GM21515 (cell line): Measurements from ENCODE around the gene ITGB3.
"Not testable (repeated sequence)": the region's sequence is repeated elsewhere in the genome, so short reads cannot be mapped to it uniquely, and the experiment has no call there.

Experiments used
- ATAC-seq: cut with Tn5 transposase; IDR thresholded peaks from one replicate; pipeline ENCODE4 v1.9.1; 2021; ENCODE audit not compliant: unreplicated experiment

The ITGB3 gene

DNA sequence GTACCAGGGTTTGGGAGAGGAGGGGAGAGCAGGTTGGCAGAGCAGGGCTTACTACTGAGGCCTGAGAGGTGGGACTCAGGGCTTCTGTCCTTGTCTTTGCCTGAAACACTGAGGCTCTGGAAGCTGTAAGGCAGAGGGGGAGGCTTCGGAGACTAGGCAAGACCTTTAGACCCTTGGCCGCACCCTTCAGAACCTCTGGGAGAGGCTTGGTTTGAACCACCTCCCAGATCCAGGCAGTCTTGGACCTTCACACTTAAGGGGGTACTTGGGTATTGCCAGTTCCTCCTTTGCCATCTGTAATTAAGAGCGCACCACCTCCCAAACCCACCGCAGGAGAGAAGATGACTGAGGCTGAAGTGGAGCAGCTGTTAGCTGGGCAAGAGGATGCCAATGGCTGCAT lies 31.6 kb upstream of the ITGB3 start:
- no peak for ATAC-seq

DNA sequence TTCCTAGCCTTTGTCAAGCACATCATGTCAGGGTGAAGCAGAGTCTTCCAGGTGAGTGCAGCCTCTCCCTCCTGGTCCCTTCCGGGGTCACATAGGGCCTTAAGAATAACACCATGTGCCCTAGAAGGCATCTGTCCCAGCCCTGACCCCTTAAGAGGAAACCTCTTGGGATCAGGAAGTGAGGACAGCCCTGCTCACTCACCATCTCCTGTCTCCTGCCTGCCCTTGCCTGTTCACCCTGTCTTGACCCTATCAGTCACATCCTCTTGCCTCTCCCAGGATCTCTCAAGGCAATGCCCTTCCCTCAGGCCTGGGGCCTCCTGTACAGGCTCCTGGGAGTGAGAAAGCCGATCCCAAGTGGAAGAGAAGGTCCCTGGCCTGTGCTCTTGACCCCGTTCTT lies 30.6 kb upstream of the ITGB3 start:
- no peak for ATAC-seq

DNA sequence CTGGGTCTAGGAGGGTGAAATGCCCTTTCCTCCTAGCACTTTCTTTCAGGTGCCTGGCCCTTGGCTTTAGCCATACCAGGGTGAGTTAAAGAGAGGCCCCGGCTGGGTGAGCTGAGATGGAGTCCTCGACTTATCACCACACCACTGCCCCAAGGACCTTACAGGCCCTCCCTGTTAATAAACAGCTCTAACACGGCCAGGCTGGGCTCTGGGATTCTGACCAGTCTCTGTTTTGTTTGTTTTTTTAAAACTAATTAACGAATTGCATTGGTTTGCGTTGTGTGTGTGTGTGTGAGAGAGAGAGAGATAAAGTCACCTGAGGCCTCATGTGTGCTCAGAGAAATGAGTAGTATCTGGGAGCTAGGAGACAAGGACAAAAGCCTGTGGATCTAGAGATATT lies 30.2 kb upstream of the ITGB3 start:
- ATAC-seq = no peak

DNA sequence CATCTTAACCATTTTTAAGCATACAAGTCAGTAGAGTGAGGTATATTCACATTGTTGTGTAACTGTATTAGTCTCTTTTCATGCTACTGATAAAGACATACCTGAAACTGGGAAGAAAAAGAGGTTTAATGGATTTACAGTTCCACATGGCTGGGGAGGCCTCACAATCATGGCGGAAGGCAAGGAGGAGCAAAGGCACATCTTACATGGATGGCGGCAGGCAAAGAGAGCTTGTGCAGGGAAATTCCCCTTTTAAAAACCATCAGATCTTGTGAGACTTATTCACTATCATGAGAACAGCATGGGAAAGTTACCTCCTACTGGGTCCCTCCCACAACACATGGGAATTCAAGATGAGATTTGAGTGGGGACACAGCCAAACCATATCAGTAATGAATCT lies 29.6 kb upstream of the ITGB3 start:
- ATAC-seq = not testable (repeated sequence)

DNA sequence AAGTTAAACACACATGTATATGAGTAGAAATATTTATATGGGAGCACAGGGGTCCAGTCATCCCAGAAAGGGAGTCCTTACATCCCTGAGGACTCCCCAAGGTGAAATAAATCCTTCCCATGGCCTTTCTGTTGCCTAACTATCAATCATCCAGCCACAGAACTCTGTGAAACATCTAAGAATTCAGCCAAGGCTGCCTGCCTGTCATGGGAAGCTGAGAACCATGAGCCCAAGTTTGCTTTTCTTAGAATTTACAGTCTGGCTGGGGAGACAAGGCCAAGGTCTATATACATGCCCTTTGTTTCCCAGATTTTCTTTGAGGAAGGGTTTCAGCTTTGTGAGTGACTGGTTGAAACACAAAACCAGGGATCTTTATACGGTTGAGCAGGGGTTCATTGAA lies 28.7 kb upstream of the ITGB3 start:
- no peak for ATAC-seq

DNA sequence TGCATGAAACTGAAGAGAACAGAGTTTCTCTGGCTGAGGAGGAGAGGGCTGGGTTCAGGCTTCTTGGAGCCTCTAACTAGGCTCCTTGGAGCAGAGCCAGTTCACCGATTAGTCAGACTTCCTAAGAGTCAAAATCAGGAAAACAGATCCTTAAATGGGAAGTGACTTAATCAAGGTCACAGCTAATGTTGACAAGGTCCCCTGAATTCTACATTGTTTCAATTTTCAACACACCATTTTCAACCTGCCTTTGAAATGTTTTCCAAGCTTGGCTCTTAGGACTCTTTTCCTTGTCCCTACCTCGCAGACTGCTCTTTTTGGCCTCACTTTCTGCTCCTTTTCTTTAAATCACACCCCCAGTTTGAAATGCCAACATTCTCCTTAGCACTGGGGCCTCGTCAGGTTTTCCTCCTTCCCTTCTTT lies 28.2 kb upstream of the ITGB3 start:
- ATAC-seq = no peak

DNA sequence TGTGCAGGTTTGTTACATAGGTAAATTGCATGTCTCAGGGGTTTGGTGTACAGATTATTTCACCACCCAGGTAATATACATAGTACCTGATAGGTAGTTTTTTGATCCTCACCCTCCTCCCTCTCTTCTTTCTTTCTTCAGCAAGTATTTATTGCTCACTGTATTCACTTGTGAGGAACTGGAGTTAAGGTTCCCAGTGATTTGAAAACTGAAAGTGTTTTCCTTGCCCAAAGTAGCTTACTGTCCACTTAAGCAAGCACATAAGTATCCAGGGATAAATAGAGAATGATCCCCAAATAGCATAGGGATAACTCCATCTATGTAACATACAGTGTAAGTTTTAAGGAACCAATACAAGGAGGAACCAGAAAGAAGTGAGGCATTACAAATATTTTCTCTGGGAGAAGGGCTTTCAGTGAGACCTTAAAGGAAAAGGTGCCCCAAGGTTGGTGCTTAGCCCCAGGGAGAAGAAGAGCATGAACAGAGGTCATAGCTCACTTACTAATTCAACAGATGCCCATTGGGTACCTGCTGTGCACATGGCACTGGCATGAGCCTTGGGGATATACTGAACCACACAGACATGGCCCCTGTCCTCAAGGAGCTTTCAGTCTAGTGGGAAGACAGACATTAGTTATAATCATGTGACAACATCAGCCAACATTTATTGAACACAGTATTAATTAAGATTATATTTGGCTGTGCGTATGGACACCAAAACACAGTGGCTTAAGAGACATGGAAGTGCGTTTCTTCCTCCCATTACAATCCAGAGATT lies 27.5 kb upstream of the ITGB3 start:
- ATAC-seq = no peak

DNA sequence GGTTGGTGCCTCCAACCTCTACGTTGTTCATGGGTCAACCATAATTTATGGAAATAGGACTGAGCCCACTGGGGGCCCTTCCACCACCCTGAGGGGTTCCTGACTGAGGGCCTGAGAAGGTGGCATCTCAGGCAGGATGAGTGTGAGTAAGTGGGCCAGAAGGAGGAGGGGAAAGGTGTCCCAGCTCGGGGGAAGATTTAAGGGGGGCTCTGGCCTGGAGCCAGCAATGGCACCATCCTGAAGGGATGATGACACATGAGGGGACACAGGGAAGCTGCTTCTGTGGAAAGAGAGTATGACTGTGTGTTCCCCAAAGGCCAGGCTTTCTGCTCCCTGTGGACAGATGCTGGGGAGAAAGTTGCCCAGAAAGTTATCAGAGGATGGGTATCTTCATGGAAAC lies 25.8 kb upstream of the ITGB3 start:
- ATAC-seq = no peak

DNA sequence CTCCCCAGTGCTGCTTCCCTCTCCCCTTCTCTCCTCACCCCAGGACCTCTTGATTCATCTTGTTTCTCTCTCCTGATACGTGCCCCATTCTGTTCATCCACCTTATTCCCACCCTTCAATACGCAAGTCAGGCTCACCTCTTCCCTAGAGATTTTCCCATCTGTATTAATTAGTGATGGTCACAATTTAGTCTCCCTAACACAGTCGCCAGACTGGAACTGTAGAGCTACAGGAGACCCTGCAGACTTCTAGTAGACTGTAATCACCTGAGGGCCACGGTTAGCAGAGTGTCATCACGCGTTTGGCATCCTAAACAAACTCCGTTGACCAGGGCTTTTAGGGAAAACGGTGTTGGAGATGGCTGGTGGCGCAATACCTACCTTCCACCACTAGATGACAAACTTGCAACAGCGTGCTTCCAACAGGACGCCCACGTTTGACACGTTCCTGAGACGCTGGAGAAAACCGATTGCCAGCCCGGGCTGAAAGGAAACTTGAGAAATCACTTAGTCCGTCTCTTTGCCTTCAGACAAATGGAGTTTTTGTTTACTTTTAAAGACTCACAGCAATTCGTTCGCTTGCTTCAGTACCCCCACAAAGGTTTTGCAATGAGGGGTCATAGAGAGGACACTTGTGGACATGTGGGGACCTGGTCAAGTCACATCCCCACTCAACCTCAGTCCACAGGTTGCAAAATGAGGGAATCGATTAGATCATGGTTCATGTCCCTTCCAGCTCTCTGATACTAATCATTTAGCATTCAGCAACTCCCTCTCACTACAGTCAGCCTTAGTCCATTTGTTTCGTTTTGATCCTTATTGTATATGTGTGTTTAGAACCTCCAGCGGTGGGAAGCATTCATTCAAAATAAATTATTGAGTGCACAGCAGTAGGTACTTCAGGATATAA lies 23.8 kb upstream of the ITGB3 start:
- ATAC-seq = no peak

DNA sequence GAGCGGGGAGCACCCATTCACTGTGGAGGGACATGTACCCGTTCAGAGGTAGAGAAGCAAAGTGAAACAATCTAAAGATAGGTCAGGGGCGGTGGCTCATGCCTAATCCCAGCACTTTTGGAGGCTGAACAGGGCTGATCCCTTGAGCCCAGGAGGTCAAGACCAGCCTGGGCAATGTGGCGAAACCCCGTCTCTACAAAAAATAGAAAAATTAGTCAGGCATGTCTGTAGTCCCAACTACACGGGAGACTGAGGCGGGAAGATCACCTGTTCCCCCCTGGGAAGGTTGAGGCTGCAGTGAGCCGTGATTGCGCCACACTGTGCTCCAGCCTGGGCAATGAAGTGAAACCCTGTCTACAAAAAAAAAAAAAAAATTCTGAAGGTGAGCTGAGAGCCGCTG lies 22.8 kb upstream of the ITGB3 start:
- ATAC-seq = no peak

DNA sequence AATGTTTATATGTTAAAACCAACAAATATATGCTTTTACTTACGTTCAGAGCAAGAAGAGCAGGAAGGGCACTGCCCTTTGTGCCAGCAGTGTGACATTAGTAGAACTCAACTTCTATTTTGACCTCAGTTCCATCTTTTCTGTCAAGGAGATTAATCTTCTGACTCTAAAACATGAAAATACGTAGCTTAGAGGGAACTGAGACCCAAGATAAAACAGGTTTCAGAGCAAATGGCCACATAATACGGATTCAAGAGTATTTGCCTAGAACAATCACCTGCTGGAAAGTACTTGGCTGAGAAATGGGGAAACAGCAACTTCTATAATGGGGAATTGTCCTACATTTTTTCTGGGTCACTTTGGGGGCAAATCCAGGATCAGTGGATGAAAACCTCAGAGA lies 22.3 kb upstream of the ITGB3 start:
- ATAC-seq = no peak

DNA sequence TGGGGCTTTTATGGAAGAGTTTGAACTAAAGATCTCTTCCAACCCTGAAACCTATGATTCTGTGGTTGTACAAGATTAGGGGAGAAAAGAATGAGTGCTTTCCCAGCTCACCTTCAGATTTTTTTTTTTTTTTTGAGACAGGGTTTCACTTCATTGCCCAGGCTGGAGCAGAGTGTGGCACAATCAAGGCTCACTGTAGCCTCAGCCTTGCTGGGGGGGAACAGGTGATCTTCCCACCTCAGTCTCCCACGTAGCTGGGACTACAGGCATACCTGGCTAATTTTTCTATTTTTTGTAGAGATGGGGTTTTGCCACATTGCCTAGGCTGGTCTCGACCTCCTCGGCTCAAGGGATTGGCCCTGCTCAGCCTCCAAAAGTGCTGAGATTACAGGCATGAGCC lies 21.8 kb upstream of the ITGB3 start:
- ATAC-seq = no peak

DNA sequence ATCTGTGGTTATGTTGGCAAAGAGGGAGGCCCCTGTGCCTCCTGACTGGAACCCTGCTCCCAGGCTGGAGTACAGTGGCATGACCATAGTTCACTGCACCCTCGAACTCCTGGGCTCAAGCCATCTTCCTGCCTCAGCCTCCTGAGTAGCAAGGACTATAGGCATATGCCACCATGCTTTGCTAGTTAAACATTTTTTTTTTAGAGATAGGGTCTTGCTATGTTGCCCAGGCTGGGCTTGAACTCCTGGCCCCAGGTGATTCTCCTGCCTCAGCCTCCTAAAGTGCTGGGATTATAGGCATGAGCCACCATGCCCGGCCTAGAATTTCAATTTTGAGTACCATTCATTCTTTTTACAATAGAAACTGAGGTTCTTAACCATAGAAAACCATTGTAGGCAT lies 21.2 kb upstream of the ITGB3 start:
- ATAC-seq = no peak

DNA sequence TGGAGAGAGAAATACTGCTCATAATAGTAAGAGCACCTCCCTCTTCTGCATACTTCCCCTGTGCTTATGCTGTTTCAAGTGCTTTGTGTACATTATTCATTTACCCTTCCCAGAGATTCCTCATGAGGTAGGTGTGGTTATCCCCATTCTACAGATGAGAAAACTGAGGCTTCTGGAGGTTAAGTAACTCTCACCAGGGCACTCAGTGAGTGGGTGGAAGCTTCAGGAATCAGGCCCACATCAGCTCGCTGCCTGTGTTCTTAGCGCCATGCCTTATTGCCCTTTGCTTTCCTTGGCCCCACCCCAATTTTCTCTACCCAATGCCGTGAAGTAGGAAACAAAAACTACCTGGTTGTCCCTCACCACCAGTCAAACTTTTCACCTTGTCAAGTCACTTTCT lies 18.1 kb upstream of the ITGB3 start:
- no peak for ATAC-seq

DNA sequence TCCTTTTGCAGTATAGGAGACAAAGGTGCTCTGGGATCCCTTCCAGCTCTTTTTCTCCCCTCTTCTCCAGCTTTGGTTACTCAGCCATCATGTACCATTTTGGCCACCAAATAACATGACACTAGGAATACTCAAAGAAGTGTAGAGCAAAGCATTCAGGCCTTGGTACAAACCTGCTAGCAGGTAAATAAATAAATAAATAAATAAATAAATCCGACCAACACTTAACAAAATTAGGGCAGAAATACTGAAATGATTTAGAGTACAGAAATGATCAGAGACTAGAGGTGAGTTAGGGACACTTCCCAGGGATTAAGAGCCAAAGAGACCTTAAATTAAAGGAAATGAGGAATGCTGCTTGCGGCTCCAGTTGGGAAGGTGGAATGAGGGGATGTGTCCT lies 17.7 kb upstream of the ITGB3 start:
- no peak for ATAC-seq

DNA sequence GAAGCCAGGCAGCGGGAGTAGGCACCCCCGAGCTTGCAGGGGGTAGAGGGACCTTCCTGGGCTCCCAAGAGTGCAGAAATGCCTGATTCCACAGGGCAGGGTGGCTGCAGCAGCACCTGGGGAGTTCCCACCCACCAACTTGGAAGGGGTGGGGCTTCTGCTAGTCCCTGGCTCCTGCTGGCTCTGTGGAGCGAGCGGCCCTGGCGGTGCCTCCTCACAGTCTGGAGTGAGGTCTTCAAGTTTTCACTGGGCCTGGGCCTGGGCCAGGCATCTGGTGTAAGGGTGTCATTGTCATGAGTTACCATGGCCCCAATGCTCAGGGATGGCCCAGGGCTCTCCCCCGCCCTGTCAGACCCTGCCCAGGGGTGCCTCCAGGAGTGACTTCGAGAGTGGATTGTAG lies 15.8 kb upstream of the ITGB3 start:
- ATAC-seq = no peak

DNA sequence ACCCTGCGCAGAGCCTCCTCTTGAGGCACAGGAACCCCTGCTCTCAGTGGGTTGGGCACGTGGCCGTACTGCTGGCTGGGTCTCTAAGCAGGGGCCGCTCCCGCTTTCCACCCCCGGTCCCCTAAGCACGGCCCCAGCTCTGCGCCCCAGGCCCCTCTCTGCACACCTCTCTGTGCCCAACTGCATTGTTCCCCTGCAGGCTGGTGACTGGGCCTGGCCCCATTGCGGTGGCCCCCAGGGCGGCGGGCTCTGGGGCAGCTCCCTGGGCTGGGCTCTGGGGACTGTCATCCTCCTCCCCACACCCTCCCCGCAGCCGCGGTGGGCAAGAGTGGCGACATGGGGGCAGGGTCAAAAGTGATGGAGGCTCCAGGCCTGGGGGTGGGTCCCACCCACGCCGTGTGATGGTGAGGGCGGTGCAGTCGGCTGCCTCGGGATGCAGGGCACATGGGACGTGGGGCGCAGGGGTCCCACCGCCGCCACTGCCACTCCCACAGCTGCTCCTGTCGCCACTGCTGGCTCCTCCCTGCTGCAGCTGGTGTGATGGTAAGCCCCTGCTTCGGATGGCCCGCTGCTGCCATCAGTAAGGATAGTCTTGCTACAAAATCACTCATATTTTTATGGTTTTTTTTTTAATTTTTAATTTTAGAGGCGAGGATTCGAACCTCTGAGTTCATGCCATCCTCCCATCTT lies 15.2 kb upstream of the ITGB3 start:
- ATAC-seq = no peak

DNA sequence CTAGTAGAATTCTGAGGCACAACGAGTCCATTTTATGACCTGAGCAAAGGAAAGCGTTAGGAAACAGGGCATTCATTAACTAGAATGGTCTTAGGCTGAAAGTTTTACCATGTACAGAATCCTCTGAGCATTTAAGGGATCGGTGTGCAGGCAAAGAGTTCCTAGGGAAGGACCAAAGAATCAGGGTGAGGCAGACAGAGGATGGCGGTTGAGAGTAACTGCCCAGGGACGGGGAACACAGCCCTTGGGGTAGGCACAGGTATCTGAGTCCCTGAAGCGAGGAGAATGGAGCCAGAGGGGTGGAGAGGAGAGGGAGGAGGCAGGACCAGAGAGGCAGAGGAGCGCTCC lies 14.0 kb upstream of the ITGB3 start:
- ATAC-seq = no peak

DNA sequence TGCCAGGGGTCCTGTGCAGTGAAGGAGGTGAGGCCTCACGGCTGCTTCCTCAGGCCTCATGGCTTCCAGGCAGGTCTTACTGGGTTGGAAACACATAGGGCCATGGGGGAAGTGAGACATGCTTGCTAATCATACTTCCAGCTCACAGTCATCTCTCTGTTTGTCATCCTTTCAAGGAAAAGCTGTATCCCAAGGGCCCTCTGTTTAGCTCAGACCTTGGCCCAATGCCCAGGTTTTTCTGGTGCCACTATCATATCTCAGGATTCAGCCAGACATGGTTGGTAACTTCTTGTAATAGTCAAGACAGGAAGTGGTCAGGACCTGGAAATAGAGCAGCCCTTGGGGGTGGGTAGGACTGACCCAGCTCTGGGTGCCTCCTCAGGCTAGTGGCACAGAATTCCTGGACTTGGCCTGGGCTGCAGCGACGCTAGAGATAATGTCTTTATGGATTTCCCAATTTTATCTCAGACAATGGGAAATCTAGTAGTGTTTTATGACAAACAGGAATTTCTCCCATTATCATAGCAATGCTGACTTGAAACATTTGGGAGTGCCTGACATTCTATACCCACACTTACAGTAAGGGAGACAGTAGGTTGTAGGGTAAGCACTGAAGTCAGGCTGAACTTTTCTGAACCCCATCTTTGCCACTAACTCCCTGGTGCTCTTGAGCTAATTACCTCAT lies 13.5 kb upstream of the ITGB3 start:
- no peak for ATAC-seq

DNA sequence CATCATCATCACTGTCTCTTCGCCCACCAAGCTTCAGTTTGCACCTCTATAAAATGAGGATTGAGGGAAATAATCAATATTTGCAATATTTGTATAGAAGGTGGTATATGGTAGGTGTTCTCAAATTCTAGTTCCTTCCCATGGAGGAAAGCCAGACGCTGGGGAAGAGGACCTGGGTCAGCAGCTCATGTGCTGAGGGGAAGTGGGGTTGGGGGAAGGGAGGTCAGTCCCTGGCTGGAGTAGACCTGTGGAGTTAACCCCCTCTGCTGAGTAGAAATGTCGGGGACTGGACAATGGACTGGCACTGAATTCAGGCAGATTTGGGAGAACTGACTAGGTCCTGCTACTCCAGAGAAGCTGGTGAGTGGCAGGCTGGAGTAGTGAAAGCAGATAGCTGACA lies 12.8 kb upstream of the ITGB3 start:
- no peak for ATAC-seq

DNA sequence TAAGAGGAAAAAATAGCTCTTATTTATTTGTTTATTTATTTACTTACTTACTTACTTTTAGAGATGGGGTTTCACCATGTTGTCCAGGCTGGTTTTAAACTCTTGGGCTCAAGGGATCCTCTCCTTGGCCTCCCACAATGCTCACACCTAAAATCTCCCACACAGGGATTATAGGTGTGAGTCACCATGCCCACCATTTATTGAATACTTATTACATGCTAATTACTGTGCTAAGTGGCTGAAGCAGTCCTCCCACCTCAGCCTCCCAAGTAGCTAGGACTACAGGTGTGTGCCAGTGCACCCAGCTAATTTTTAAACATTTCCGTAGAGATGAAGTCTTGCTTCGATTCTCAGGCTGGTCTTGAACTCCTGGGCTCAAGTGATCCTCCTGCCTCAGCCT lies 11.0 kb upstream of the ITGB3 start:
- ATAC-seq = no peak
